ENCODE data around the gene METTL15.

DNA sequence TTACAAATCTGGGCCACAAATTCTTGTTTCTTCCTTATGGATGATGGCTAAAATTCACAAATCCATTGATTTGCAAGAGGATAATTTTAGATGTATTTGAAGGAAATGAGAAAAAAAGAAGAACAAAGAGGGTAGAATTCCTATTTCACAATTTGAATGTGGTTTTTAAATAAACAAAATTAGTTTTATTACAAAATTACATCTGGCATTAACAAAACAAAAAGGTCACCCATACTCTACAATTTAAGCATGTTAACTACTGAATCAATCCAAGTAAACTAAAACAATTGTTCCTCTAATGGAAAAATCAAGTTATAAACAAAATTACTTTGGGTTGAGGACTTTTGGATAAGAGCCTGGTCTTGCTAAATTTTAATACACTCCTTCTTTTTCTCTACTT, 242.0 kb downstream of the METTL15 start:
- TF ChIP-seq EZH2 (IDR thresholded peaks at IDR 0.05; ENCODE audit: borderline replicate concordance, low read depth, low read length, poor library complexity, severe bottlenecking): no peak
- TF ChIP-seq, protein P1, sequence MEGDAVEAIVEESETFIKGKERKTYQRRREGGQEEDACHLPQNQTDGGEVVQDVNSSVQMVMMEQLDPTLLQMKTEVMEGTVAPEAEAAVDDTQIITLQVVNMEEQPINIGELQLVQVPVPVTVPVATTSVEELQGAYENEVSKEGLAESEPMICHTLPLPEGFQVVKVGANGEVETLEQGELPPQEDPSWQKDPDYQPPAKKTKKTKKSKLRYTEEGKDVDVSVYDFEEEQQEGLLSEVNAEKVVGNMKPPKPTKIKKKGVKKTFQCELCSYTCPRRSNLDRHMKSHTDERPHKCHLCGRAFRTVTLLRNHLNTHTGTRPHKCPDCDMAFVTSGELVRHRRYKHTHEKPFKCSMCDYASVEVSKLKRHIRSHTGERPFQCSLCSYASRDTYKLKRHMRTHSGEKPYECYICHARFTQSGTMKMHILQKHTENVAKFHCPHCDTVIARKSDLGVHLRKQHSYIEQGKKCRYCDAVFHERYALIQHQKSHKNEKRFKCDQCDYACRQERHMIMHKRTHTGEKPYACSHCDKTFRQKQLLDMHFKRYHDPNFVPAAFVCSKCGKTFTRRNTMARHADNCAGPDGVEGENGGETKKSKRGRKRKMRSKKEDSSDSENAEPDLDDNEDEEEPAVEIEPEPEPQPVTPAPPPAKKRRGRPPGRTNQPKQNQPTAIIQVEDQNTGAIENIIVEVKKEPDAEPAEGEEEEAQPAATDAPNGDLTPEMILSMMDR (conservative IDR thresholded peaks at IDR 0.05; ENCODE audit: low read depth, low read length): no peak
